Measurements from ENCODE around the gene COL8A2.
A peak's percentile ranks its signal among the peaks of the same experiment; 100 is the strongest.

The COL8A2 gene

DNA sequence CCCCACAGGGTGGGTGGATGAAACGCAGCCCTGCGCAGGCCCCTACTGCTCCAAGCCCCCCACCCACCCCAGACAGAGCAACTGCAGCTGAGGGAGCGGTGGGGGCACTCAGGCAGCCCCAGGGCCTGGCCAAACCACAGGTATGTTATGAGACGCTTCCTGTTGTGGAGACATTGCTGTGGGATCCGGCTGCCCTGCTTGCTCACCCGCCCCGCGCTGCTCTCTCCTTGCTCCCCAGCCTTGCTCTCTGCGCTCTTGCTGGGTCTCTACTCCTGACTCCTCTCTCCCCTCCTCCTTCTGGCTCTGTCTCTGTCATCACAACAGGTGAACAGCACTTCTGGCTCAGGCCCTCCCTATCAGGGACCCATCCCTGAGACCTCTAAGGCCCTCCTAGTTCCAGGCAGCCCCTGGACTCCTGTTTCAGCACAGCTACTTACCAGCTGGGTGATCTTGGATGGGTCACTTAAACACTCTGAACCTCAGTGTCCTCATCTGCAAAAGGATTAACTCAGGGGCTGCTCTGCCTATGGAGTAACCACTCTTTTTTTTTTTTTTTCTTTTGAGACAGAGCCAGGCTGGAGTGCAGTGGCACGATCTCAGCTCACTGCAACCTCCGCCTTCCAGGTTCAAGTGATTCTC lies 15.9 kb downstream of the COL8A2 start:
- DNase-seq: peak; percentile 42

DNA sequence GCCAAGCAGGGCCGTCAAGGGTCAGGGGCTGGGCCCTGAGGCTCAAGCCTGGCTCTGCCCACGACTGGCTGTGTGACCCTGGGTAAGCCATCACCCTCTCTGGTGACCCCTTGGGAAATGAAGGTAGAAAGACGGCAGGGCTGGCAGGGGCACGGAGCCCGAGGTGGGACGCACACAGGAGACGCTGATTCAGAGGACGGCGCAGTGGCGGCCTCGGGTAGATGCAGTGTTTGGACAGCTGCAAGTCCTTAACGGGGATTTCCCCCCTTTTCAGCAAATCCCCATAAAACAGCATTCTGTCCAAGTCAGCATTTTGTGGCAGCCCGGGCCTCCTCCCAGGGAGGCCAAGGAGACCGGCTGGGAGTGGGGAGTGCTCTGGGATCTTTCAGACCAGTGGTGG lies 16.7 kb downstream of the COL8A2 start:
- no peak for DNase-seq

DNA sequence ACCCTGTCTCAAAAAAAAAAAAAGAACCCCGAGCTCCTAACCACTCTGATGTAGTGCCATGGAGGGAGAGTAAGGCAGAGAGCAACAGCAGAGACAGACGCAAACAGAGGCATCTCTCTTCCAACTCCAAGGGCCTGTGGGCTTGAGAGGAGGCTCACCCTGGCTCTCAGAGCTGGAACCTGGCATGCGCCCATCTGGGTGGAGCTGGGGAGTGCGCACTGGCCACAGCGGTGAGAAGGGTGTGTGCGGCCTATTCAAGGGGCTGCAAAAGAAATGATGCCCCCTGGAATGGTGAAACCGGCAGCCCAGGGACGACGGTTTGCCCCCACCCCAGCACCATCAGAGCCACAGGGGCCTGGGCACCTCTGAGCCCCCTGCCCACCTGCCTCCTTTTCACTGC lies 17.6 kb downstream of the COL8A2 start:
- no peak for DNase-seq

DNA sequence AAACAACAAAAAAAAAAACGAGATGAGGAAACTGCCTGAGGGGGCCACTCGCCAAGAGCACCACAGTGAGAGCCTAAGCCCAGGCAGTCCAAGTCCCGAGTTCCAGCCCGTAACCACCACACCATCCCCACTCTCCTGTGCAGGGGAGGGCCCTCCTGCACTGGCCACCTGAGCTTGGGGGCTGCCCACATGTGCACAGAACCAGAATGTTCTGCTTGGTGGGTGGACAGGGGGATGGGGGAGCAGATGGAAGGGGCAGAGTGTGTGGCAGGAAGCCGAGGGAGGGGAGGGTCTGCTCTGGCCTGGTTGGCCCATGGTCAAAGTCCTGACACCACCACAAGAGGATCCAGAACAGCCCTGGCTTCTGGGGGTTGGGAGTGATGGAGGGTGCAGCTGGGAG lies 18.8 kb downstream of the COL8A2 start:
- DNase-seq: no peak

DNA sequence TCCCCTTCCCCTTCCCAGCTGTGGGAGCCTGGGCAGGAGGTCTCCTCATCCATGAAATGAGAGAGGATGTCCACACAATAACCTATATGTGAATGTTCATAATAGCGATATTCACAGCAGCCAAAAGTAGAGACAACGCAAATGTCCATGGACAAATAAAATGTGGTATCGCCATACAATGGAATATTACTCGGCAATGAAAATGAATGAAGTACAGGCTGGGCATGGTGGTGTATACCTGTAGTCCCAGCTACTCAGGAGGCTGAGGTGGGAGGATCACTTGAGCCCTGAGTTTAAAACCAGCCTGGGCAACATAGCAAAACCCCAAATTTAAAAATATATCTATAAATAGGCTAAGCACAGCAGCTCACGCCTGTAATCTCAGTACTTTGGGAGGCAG lies 23.5 kb downstream of the COL8A2 start:
- DNase-seq: no peak

DNA sequence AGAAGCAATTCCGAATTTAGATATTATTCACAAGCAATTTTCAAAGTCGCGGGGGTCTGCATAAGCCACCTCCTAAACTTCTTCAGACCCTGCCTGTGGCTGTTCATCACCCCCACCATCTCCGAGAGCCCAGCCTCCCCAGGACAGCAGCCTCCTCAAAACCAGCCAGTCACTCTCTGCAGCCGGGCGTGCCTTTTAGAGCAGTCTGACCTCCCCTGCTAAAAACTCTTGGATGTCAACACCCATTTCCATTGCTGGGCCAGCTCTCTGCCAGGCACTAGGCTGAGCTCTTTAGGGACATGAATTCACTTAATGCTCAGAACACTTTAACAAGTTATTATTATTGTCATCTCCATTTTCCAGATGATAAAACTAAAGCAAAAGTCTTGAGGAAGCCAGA lies 24.6 kb downstream of the COL8A2 start:
- DNase-seq: no peak

DNA sequence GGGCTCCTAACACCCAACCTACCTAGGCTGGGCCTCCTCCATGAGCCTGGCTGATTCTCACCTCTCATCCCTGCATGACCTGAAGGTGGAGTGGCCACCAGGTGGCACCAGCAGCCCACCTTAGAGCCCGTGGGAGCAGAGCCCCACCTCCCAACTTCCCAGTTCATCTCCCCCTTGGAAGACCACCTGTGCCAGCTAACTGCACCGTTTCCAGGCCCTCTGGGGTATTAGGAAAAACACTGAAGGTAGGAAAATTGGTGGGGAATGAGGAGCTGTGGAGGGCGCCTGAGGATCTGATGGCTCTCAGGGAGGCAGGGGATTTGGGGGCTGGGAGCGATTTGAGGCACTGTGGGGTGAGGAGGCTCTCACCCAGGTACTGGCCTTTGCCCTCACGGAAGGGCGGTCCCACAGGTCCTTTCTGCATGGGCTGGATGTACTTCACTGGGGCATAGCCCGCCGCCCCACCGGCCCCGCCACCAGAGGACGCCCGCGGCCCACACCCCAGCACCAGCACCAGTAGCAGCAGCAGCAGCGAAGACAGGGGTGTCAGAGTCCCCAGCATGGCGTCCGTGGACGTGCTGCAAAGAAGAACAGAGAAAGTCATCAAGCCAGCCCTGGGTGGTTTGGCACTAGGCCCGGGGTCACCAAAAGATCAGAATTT lies 25.2 kb downstream of the COL8A2 start:
- peak; percentile 85 for DNase-seq

DNA sequence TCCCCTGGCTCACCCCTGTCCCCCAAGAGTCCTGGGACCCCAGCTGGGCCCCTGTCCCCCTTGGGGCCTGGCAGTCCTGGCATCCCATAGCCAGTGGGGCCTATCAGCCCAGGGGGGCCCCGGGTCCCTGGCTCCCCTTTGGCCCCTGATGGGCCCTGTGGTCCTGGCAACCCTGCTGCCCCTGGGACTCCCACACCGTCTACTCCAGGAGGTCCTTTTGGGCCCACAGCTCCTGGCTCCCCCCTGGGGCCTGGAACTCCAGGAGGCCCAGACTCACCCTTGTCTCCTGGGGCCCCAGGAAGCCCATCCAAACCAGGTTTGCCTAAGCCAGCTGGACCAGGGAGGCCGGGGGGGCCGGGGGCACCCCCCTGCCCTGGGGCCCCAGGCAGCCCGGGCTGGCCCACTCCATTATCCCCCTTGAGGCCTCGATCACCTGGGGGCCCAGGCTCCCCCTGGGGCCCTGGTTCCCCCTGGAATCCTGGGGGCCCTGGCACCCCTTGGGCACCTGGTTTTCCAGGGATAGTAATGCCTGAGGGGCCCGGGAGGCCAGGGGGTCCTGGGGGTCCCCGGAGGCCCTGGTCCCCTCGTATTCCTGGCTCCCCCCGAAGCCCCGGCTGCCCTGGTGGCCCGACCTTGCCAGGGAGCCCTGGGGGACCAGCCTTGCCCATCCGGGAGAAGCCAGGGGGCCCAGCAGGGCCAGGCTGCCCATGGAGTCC lies 26.2 kb downstream of the COL8A2 start:
- no peak for DNase-seq

DNA sequence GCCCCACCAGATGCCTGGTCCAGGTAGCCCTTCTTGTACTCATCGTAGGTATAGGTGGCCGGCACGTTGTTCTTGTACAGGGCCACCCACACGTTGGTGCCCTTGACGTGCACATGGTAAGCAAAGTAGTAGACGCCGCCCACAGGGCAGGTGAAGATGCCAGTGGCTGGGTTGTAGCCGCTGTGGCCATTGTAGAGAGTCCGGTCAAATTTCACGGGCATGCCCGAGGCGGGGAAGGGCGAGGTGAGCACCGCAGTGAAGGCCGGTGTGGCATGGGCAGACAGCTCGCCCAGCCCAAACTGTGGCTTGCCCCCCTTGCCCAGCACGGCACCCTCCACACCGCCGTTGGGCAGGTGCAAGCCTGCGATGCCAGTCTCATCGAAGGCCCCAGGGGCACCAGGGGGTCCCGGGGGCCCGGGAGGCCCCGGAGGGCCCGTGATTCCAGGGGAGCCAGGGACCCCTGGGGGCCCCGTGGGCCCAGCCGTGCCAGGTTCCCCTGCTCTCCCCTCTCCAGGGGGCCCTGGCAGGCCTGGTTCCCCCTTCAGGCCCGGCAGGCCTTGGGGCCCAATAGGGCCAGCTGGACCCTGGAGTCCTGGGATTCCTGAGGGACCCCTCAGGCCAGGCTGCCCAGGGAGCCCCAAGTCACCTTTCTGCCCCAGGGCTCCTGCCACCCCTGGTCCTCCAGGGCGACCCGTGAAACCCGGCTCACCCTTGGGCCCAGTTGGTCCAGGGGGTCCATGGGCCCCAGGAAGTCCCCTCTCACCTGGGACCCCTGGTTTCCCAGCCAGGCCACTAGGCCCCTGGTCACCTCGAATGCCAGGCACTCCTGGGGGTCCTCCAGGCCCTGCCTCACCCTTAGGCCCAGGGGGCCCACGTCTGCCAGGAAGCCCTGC lies 27.1 kb downstream of the COL8A2 start:
- no peak for DNase-seq

DNA sequence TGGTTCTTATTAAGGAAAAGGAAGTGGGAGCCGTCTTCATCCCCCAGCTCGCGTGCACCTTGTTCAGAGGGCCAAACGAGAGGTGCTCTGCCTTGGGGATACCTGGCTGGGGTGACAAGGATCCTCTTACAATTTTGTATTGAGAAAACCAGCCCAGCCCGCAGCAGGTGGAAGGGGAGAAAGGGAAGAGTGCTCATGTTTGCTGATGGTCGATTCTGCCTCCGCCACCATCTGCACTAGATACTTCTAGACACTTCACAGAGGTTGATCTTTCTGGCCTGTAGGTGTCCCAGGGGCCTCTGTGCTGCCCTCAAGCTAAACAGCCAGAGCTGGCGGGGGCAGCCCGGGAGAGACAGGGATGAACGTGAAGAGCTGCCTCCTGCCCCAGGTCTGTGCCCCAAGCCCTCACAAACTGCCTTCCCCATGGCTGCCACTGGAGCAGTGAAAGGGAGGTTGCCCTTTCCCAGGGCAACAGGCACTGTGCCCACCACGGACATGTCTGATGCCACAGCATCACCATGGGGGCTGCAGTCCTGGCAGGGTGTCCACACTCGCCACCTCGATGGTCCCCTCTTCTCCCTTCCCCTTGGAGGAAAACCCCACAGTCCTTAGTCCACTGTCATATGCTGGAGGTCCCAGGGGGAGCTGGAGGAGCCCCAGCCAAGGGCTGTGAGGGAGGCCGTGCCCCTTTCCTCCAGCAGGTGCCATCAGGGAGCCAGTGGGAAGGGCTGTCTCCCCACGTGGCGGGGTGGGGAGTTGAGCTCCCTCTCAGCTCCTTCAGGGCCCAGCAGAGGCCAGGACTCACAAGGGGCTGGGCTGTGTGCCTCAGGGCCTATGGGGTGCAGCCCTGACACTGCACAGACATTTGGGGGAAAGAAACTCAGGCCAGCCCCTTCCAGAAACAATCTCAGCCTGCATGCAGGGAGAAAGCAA lies 28.3 kb downstream of the COL8A2 start:
- DNase-seq: no peak

DNA sequence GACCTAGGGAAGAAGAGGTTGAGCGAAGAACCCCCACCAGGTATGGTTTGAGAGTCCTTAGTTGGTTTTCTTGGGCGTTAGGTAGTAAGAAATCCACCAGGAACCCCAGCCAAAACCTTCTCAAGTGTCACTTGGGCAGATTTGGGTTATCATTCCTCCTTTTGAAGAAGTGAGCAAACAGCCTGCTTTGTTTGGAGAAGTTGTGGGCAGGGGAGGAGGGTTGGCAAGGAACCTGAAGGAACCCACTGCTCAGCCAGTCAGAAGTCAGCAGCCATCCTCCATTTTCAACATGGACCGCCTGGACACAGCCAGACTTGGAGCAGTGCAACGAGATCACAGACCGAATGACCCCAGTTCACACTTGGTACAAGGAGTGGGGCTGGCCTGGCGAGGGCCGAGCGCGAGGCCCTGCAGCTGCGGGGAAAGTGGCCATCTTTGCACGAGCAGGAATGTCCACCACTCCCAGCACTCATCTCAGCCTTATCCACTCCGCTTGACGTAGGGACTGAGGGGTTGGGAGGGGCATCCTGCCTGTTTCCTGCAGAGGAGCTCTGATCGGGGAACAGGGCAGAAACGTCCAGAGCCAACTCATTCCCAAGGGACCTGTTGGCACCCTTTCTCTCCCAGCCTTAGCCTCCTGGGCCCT lies 29.1 kb downstream of the COL8A2 start:
- DNase-seq: no peak

DNA sequence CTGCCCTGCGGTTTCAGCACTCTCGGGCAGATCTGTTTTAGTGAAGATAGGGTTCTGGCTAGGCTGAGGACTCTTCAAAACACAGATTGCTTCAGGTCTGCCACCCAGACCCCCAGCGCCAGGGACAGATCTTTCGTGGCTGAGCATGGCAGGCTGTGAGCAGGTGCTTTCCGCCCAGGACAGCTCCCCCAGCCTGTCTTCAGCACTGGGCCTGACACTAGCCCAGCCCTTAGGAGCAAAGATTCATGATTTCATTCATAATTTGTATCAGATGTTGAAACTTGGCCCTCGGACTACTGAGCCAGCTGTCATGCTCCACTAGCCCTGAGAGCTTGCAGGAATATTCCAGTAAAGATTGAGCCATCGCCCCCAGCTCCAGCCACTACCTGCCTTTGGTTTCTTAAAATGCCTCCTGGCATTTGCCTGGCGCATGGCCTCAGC lies 30.4 kb downstream of the COL8A2 start:
- DNase-seq: no peak

DNA sequence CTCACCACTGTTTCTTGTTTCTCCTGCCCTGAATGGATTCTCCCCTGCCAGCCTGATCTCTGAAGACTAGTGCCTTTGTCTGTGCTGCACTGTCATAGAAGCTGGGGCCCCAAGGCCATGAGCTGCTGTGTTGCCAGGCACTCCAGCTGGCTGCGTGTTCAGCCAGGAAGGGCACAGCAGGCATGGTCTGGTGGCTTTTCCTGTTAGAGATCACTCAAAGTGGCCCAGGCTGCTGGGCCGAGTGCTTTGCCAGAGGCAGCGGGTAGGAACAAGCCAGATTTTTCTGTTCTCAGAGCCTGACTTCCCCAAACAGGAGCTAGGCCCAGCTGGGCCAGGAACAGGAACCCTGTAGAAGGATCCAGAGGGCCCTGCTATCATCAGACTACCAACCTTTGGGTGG lies 31.1 kb downstream of the COL8A2 start:
- no peak for DNase-seq

DNA sequence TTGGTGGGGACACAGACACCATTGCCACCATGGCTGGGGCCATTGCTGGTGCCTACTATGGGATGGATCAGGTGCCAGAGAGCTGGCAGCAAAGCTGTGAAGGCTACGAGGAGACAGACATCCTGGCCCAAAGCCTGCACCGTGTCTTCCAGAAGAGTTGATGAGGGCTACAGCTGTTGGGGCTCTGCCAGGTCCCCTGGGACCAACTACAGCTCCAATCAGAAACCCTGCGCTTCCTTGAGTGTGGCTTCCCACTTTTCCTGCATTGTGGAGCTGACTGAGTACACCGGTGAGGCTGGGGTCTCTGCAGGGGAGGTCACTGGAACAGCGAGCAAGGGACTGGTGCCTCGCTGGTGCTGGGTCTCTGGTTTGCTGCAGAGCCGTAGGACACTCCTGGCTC lies 31.8 kb downstream of the COL8A2 start:
- DNase-seq: no peak

DNA sequence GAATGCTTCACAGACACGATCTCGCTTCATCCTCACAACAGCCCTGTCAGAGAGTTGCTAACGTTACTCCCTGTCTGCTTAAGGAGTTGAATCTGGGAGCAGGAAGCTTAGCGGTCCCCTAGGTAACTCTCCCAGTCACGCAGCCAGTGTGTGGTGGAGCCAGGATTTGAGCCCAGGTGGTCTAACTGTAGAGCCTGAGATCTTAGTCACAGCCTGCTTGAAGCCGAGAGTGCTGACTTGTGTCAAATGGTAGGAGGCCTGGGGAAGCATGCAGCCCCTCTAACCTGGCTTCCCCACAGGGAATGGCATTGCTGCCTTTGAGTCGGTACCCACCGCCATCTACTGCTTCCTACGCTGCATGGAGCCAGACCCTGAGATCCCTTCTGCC lies 32.2 kb downstream of the COL8A2 start:
- no peak for DNase-seq

DNA sequence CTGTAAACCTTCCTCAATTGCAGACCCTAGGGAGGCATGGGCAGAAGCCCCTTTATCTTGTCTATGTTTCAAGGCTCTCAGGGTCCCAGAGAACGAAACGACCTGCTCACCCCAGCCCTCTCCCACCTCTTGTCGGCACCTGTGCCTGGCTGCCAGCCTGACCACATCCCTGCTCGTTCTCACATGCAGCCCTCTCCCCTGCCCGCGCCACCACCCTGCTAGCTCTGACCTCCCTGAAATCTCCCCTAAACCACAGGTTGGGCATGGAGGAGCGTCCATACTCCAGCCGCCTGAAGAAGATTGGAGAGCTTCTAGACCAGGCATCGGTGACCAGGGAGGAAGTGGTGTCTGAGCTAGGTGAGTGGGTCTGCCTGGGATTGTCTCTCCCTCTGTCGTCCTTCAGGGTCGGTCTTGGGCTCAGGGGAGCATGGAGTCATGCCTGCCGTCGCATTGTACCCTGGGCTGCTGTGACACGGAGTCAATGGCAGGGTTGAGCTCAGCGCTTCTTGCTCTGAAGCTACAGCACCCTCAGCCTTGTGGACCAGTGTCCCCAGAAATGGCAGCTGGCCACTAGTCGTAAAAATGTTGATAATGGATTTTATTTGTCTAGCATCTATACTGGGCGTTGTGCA lies 32.7 kb downstream of the COL8A2 start:
- no peak for DNase-seq

DNA sequence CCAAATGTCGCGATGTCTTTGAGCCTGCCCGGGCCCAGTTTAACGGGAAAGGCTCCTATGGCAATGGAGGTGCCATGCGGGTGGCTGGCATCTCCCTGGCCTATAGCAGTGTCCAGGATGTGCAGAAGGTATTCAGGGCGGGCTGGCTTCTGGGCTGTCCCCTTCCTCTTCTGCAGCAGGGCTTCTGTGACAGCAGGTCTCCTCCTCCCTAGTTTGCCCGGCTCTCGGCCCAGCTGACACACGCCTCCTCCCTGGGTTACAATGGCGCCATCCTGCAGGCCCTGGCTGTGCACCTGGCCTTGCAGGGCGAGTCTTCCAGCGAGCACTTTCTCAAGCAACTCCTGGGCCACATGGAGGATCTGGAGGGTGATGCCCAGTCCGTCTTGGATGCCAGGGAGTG lies 33.3 kb downstream of the COL8A2 start:
- no peak for DNase-seq

DNA sequence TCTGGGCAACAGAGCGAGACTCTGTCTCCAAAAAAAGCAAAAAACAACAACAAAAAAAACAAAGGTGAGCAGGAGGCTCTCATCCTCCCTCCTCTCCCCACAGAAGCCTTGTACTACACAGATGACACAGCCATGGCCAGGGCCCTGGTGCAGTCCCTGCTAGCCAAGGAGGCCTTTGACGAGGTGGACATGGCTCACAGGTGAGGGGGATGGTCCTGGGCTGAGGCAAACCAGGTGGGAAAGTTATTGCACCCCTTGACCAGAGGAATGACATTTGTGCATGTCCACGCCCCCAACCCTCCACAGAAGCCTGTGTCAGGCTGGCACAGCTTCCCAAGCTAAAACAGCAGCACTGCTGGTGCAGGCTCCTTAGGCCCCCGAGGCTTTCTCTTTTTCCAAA lies 33.9 kb downstream of the COL8A2 start:
- no peak for DNase-seq

DNA sequence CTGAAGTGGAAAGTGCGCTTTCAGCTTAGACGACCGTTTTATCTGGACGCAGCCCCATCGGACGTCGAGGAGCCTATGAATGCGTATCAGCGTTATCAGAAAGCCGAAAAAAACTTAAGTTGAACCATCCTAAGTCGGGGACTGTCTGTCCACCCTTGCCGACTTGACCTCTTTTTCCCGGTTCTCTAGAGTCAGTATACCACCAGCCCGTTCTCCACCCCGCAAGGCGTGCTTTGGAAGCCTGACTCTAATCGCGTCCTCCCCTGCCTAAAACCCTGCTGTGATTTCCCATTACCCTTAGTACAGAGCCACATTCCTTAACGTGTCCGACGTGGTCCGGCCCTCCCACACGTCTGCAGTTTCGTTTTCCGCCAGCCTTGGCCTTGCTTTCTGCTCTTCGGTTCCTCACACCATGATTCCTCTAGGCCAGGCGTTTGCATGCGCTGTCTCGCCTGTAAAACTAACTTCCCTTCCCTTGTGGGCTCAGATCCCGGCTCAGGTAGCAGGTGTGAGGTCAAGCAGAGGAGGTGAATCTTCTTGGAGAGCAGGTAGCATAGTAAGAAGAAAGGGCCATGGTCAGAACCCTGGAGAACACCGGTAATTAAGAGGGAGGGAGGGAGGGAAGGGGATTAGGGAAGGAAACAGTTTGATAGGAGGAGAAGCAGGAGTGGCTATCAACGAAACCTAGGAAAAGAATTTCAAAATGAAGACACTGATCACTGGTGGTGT lies 35.5 kb downstream of the COL8A2 start:
- peak; percentile 35 for DNase-seq
